Neural cell (in vitro differentiated cells): ENCODE data around the gene GLRX5. TPM values are rescaled to one million over a fixed set of nuclear protein-coding genes. Genes with fewer than 3 reads are reported as not detected.

Source experiments
- H2AFZ ChIP-seq: fragments of 200-600, 300-800 bp; sonication (generic), shearing (Covaris generic); 2 replicates; pipeline ENCODE4 v1.6.0; 2014; ENCODE audit warnings: low read depth, mild to moderate bottlenecking, antibody characterized with exemption, low read length, moderate library complexity
- H3F3A ChIP-seq: fragments of 200-600 bp; shearing (Covaris generic); 2 replicates; pipeline ENCODE4 v1.6.1; 2016; ENCODE audit warnings: mild to moderate bottlenecking, moderate library complexity, mixed read lengths, antibody characterized with exemption, low read length; ENCODE audit not compliant: insufficient read depth, poor library complexity, severe bottlenecking
- H3K27ac ChIP-seq: fragments of 200-600, 300-800 bp; sonication (generic), shearing (Covaris generic); 2 replicates; pipeline ENCODE4 v1.5.1; 2014; ENCODE audit warnings: mild to moderate bottlenecking, low read length, moderate library complexity
- H3K27me3 ChIP-seq: fragments of 300-800, 200-600 bp; sonication (generic), shearing (Covaris generic); 2 replicates; pipeline ENCODE4 v1.6.0; 2014; ENCODE audit warnings: mild to moderate bottlenecking, low read depth, low read length, moderate library complexity; ENCODE audit not compliant: insufficient read depth
- H3K36me3 ChIP-seq: fragments of 300-800, 200-600 bp; sonication (generic), shearing (Covaris generic); 2 replicates; pipeline ENCODE4 v1.5.1; 2014; ENCODE audit warnings: mild to moderate bottlenecking, antibody characterized with exemption, low read length, moderate library complexity; ENCODE audit not compliant: insufficient read depth
- H3K4me2 ChIP-seq: fragments of 300-800, 200-600 bp; sonication (generic), shearing (Covaris generic); 2 replicates; pipeline ENCODE4 v1.6.0; 2014; ENCODE audit warnings: mild to moderate bottlenecking, low read length
- H3K4me3 ChIP-seq: fragments of 300-800, 200-600 bp; sonication (generic), shearing (Covaris generic); 2 replicates; pipeline ENCODE4 v1.5.1; 2014; ENCODE audit warnings: mild to moderate bottlenecking, low read length, moderate library complexity
- H3K79me2 ChIP-seq: fragments of 200-600 bp; shearing (Covaris generic); replicated peaks from 2 replicates; pipeline ENCODE4 v1.6.0; 2014; ENCODE audit warnings: mild to moderate bottlenecking, low read length, moderate library complexity; ENCODE audit not compliant: insufficient read depth
- H3K9ac ChIP-seq: fragments of 300-800, 200-600 bp; sonication (generic), shearing (Covaris generic); 2 replicates; pipeline ENCODE4 v1.6.1; 2016; ENCODE audit warnings: mild to moderate bottlenecking, low read length, mixed read lengths
- H3K9me2 ChIP-seq: fragments of 200-600 bp; shearing (Covaris generic); 2 replicates; pipeline ENCODE4 v1.6.1; 2016; ENCODE audit warnings: mild to moderate bottlenecking, low read length, mixed read lengths; ENCODE audit not compliant: insufficient read depth
- H3K9me3 ChIP-seq: fragments of 200-600, 300-800 bp; sonication (generic), shearing (Covaris generic); 2 replicates; pipeline ENCODE4 v1.6.1; 2016; ENCODE audit warnings: mild to moderate bottlenecking, mixed run types, low read length, moderate library complexity, mixed read lengths
- H4K20me1 ChIP-seq: fragments of 200-600 bp; shearing (Covaris generic); 2 replicates; pipeline ENCODE4 v1.6.1; 2016; ENCODE audit warnings: mild to moderate bottlenecking, mixed run types; ENCODE audit not compliant: insufficient read depth
- EP300 ChIP-seq: fragments of 450-650 bp; conservative IDR thresholded peaks from 2 replicates; pipeline ENCODE4 v1.6.1; 2014; ENCODE audit warnings: antibody characterized with exemption, mild to moderate bottlenecking, moderate library complexity; ENCODE audit not compliant: poor library complexity, severe bottlenecking
- EZH2 ChIP-seq: fragments of 200-600, 300-800 bp; shearing (Covaris generic), sonication (generic); IDR thresholded peaks from 2 replicates; pipeline ENCODE4 v1.6.1; 2014; ENCODE audit warnings: antibody characterized with exemption, low read length, borderline replicate concordance, mild to moderate bottlenecking; ENCODE audit not compliant: insufficient read depth, poor library complexity, severe bottlenecking
- MXI1 ChIP-seq: fragments of 450-650 bp; conservative IDR thresholded peaks from 2 replicates; pipeline ENCODE4 v1.6.1; 2014; ENCODE audit warnings: antibody characterized with exemption, mild to moderate bottlenecking; ENCODE audit not compliant: poor library complexity, severe bottlenecking
- POLR2AphosphoS5 ChIP-seq: IDR thresholded peaks from 2 replicates; pipeline ENCODE4 v1.6.1; 2012
- RAD21 ChIP-seq: fragments of 450-650 bp; conservative IDR thresholded peaks from 2 replicates; pipeline ENCODE4 v1.6.1; 2014; ENCODE audit warnings: antibody characterized with exemption, mild to moderate bottlenecking, moderate library complexity
- SMC3 ChIP-seq: fragments of 450-650 bp; conservative IDR thresholded peaks from 2 replicates; pipeline ENCODE4 v1.6.1; 2014; ENCODE audit warnings: antibody characterized with exemption, mild to moderate bottlenecking, moderate library complexity; ENCODE audit not compliant: poor library complexity
- TAF1 ChIP-seq: IDR thresholded peaks from 2 replicates; pipeline ENCODE4 v1.6.1; 2012; ENCODE audit warnings: low read depth
- polyA plus RNA-seq: library from polyadenylated mRNA; depleted of rRNA; stranded (reverse); fragments of >200 nt; gene quantifications from 2 replicates; pipeline ENCODE4 v1.2.3, GENCODE V29; 2014
- TF ChIP-seq, protein P1 (sequence below): fragments of 450-650 bp; IDR thresholded peaks from 2 replicates; pipeline ENCODE4 v1.5.1; 2014; ENCODE audit warnings: antibody characterized with exemption, mild to moderate bottlenecking, moderate library complexity; ENCODE audit not compliant: poor library complexity, severe bottlenecking
- TF ChIP-seq, protein P2 (sequence below): IDR thresholded peaks from 2 replicates; pipeline ENCODE4 v1.6.1; 2012; ENCODE audit warnings: borderline replicate concordance

GLRX5 gene
- polyA plus RNA-seq, 1 donor from 2014 or later: 81.0 TPM

DNA sequence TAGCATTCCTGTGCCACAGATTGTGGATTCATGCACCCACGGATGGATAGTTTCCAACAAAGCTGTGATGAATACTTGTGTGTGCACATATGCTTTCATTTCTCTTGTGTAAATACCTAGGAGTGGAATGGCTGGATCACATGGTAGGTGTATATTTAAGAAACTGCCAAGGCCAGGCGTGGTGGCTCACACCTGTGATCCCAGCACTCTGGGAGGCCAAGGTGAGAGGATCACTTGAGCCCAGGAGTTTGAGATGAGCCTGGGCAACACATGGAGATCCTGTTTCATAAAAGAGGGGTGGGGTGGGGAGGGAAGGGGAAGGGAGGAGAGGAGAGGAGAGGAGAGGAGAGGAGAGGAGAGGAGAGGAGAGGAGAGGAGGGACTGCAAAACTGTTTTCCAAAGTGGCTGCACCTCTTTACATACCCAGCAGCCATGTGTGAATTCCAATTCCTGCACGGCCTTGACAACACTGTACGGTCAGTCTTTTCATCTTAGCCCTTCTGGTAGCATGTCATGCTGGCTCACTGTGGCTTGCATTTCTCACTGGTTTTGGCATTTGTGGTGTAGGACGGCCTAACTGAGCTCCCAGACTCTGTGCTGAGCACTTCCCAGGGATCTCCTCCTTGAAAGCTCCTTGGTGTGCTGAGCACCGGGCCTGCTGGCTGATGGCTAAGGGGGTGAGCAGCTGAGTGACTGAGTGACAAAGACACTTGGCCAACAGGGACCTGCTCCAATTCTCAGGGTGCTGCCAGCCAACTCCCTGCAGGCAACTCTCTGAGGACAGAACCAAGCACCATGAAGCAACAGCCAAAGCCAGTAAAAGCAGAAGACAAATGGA, 46.3 kb upstream of the GLRX5 start:
- Histone ChIP-seq H3K9ac (no peak overlapping the region), H3K9me3 (no peaks in the 10 kb centered on the region), H4K20me1 (no peaks in the 10 kb centered on the region), H3K9me2 (no peaks in the 10 kb centered on the region), H2AFZ (no peak overlapping the region), H3K4me3 (no peak overlapping the region), H3K79me2 (no peaks in the 10 kb centered on the region), H3K36me3 (no peaks in the 10 kb centered on the region), H3K27ac (no peak overlapping the region), H3K27me3 (no peaks in the 10 kb centered on the region), H3F3A (no peaks in the 10 kb centered on the region), H3K4me2 (no peak overlapping the region)
- TF ChIP-seq SMC3 (no peak), EZH2 (no peak), MXI1 (no peak), EP300 (no peak), POLR2AphosphoS5 (no peak), RAD21 (no peak), TAF1 (no peak)
- TF ChIP-seq, protein P1, sequence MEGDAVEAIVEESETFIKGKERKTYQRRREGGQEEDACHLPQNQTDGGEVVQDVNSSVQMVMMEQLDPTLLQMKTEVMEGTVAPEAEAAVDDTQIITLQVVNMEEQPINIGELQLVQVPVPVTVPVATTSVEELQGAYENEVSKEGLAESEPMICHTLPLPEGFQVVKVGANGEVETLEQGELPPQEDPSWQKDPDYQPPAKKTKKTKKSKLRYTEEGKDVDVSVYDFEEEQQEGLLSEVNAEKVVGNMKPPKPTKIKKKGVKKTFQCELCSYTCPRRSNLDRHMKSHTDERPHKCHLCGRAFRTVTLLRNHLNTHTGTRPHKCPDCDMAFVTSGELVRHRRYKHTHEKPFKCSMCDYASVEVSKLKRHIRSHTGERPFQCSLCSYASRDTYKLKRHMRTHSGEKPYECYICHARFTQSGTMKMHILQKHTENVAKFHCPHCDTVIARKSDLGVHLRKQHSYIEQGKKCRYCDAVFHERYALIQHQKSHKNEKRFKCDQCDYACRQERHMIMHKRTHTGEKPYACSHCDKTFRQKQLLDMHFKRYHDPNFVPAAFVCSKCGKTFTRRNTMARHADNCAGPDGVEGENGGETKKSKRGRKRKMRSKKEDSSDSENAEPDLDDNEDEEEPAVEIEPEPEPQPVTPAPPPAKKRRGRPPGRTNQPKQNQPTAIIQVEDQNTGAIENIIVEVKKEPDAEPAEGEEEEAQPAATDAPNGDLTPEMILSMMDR: no peak
- TF ChIP-seq, protein P2, sequence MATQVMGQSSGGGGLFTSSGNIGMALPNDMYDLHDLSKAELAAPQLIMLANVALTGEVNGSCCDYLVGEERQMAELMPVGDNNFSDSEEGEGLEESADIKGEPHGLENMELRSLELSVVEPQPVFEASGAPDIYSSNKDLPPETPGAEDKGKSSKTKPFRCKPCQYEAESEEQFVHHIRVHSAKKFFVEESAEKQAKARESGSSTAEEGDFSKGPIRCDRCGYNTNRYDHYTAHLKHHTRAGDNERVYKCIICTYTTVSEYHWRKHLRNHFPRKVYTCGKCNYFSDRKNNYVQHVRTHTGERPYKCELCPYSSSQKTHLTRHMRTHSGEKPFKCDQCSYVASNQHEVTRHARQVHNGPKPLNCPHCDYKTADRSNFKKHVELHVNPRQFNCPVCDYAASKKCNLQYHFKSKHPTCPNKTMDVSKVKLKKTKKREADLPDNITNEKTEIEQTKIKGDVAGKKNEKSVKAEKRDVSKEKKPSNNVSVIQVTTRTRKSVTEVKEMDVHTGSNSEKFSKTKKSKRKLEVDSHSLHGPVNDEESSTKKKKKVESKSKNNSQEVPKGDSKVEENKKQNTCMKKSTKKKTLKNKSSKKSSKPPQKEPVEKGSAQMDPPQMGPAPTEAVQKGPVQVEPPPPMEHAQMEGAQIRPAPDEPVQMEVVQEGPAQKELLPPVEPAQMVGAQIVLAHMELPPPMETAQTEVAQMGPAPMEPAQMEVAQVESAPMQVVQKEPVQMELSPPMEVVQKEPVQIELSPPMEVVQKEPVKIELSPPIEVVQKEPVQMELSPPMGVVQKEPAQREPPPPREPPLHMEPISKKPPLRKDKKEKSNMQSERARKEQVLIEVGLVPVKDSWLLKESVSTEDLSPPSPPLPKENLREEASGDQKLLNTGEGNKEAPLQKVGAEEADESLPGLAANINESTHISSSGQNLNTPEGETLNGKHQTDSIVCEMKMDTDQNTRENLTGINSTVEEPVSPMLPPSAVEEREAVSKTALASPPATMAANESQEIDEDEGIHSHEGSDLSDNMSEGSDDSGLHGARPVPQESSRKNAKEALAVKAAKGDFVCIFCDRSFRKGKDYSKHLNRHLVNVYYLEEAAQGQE: no peak

- TF ChIP-seq EP300 (no peak), SMC3 (no peak), POLR2AphosphoS5 (no peak), RAD21 (no peak), EZH2 (no peak), MXI1 (no peak), TAF1 (no peak)
- TF ChIP-seq, protein P2: no peak
- TF ChIP-seq, protein P1: no peak
- no peaks in the 10 kb centered on the region for H3K27me3 ChIP-seq
- no peaks in the 10 kb centered on the region for H3K9me3 ChIP-seq
- no peaks in the 10 kb centered on the region for H3K79me2 ChIP-seq
- H3F3A ChIP-seq: no peaks in the 10 kb centered on the region
- no peak overlapping the region for H3K4me2 ChIP-seq
- no peaks in the 10 kb centered on the region for H3K36me3 ChIP-seq
- H2AFZ ChIP-seq: no peak overlapping the region
- H3K27ac ChIP-seq: no peak overlapping the region
- H3K9ac ChIP-seq: no peak overlapping the region
- H3K4me3 ChIP-seq: no peak overlapping the region
- H4K20me1 ChIP-seq: no peaks in the 10 kb centered on the region
- no peaks in the 10 kb centered on the region for H3K9me2 ChIP-seq
These were observed 45.4 kb upstream of the GLRX5 start for GRCh38 chr14:95489214-95490137.
